ENCODE measurements around the gene TTF2. TPM values are rescaled to one million over a fixed set of nuclear protein-coding genes. Genes with fewer than 3 reads are reported as not detected.

The TTF2 gene
- total RNA-seq, 4 donors from 2014 or later = 8.2 to 56.4 (median 17.0) TPM

GRCh38 chr1:117044217-117044616 lies 15.9 kb upstream of the TTF2 start:
- no peaks in the 10 kb centered on the region for H3K9me3 ChIP-seq
- H3K4me3 ChIP-seq = no peak overlapping the region
- no peak for DNase-seq
- intact Hi-C loops (cut with DNase I; ENCODE audit: low total_unique reads) = no loop called here
- H3K27ac ChIP-seq = no peak overlapping the region
- no peaks in the 10 kb centered on the region for H3K4me1 ChIP-seq
- no peaks in the 10 kb centered on the region for H3K27me3 ChIP-seq
- H3K36me3 ChIP-seq = no peaks in the 10 kb centered on the region
- no peak for TF ChIP-seq CTCF (IDR thresholded peaks at IDR 0.05)
- no peak for TF ChIP-seq POLR2A (IDR thresholded peaks at IDR 0.05)

- no peak for DNase-seq
- TF ChIP-seq POLR2A (IDR thresholded peaks at IDR 0.05) (no peak), CTCF (IDR thresholded peaks at IDR 0.05) (no peak)
- H3K36me3 ChIP-seq = no peaks in the 10 kb centered on the region
- no peaks in the 10 kb centered on the region for H3K9me3 ChIP-seq
- intact Hi-C loops (cut with DNase I; ENCODE audit: low total_unique reads) = no loop called here
- no peaks in the 10 kb centered on the region for H3K4me1 ChIP-seq
- no peaks in the 10 kb centered on the region for H3K27me3 ChIP-seq
- H3K27ac ChIP-seq = no peak overlapping the region
- H3K4me3 ChIP-seq = no peak overlapping the region
Observed at GRCh38 chr1:117045644-117046043, 14.5 kb upstream of the TTF2 start.

GRCh38 chr1:117046781-117047180 lies 13.3 kb upstream of the TTF2 start:
- no peak for DNase-seq
- H3K27me3 ChIP-seq = no peaks in the 10 kb centered on the region
- H3K4me3 ChIP-seq = no peak overlapping the region
- no peaks in the 10 kb centered on the region for H3K36me3 ChIP-seq
- no peaks in the 10 kb centered on the region for H3K4me1 ChIP-seq
- H3K9me3 ChIP-seq = no peaks in the 10 kb centered on the region
- TF ChIP-seq CTCF (IDR thresholded peaks at IDR 0.05) (no peak), POLR2A (IDR thresholded peaks at IDR 0.05) (no peak)
- no peak overlapping the region for H3K27ac ChIP-seq
- intact Hi-C loops (cut with DNase I; ENCODE audit: low total_unique reads) = no loop called here

- no peaks in the 10 kb centered on the region for H3K4me1 ChIP-seq
- H3K36me3 ChIP-seq = no peaks in the 10 kb centered on the region
- no peaks in the 10 kb centered on the region for H3K9me3 ChIP-seq
- no peak overlapping the region for H3K27ac ChIP-seq
- intact Hi-C loops (cut with DNase I; ENCODE audit: low total_unique reads) = no loop called here
- no peak for TF ChIP-seq CTCF (IDR thresholded peaks at IDR 0.05)
- no peak for TF ChIP-seq POLR2A (IDR thresholded peaks at IDR 0.05)
- DNase-seq = no peak
- no peaks in the 10 kb centered on the region for H3K27me3 ChIP-seq
- no peak overlapping the region for H3K4me3 ChIP-seq
Observed at GRCh38 chr1:117047271-117047670, 12.9 kb upstream of the TTF2 start.

GRCh38 chr1:117049857-117050256 lies 10.3 kb upstream of the TTF2 start:
- TF ChIP-seq POLR2A (IDR thresholded peaks at IDR 0.05) (no peak), CTCF (IDR thresholded peaks at IDR 0.05) (no peak)
- Histone ChIP-seq H3K9me3 (no peaks in the 10 kb centered on the region), H3K36me3 (no peaks in the 10 kb centered on the region), H3K27ac (no peak overlapping the region), H3K4me3 (no peak overlapping the region), H3K4me1 (no peaks in the 10 kb centered on the region), H3K27me3 (no peaks in the 10 kb centered on the region)
- intact Hi-C loops (cut with DNase I; ENCODE audit: low total_unique reads) = no loop called here
- DNase-seq = no peak

All from uterus (tissue), 4 donors.